Keratinocyte (primary cell): Measurements from ENCODE around the gene RTN4RL2.

Source experiments
- EZH2 ChIP-seq: IDR thresholded peaks from one replicate; pipeline ENCODE4 v1.6.1; 2012; ENCODE audit warnings: inconsistent platforms, mild to moderate bottlenecking, low read length, moderate library complexity
- TF ChIP-seq, protein P1 (sequence below), 3 experiments: IDR thresholded peaks in 1 of 3; conservative IDR thresholded peaks in 1 of 3; optimal IDR thresholded peaks in 1 of 3; 2 replicates in 2 of 3; 3 replicates in 1 of 3; pipeline versions ENCODE3 to v1.5.1; 2011; ENCODE audit warnings: low read length in 3 of 3, mild to moderate bottlenecking in 3 of 3, moderate library complexity in 2 of 3, control low read depth in 1 of 3, inconsistent platforms in 1 of 3; ENCODE audit not compliant: insufficient read depth in 2 of 3; ENCODE audit errors: extremely low read depth in 1 of 3

DNA sequence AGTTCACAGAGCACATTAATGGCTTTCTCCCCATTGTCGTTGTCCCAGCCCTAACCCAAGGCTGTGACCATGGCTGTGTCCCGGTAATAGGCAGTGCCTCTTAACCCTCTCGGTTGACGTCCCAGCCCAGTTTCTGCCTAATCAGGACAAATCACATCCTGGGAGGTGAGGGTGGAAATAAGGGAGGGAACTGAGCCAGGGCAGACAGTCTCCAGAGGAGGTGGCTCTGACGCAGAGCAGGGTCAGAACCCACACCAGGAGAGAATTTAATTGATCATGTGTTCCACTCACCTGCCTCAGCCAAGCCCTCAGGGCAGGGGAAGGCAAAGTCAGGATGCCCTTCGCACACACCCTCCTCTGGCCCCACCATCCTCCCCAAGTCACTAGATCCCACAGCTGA is 38.2 kb downstream of the RTN4RL2 start:
- TF ChIP-seq, protein P1, sequence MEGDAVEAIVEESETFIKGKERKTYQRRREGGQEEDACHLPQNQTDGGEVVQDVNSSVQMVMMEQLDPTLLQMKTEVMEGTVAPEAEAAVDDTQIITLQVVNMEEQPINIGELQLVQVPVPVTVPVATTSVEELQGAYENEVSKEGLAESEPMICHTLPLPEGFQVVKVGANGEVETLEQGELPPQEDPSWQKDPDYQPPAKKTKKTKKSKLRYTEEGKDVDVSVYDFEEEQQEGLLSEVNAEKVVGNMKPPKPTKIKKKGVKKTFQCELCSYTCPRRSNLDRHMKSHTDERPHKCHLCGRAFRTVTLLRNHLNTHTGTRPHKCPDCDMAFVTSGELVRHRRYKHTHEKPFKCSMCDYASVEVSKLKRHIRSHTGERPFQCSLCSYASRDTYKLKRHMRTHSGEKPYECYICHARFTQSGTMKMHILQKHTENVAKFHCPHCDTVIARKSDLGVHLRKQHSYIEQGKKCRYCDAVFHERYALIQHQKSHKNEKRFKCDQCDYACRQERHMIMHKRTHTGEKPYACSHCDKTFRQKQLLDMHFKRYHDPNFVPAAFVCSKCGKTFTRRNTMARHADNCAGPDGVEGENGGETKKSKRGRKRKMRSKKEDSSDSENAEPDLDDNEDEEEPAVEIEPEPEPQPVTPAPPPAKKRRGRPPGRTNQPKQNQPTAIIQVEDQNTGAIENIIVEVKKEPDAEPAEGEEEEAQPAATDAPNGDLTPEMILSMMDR (optimal IDR thresholded peaks at IDR 0.05 in 1 of 3, IDR thresholded peaks at IDR 0.05 in 1 of 3, conservative IDR thresholded peaks at IDR 0.05 in 1 of 3; ENCODE audit: extremely low read depth in 1 of 3, insufficient read depth in 2 of 3, low read length in 3 of 3), result no peak
- TF ChIP-seq EZH2, result no peak
